ENCODE measurements around the gene TXNL4A. TPM values are rescaled to one million over a fixed set of nuclear protein-coding genes. Genes with fewer than 3 reads are reported as not detected.

The TXNL4A gene
- total RNA-seq, 1 experiment from 2014 or later, result 416 TPM

DNA sequence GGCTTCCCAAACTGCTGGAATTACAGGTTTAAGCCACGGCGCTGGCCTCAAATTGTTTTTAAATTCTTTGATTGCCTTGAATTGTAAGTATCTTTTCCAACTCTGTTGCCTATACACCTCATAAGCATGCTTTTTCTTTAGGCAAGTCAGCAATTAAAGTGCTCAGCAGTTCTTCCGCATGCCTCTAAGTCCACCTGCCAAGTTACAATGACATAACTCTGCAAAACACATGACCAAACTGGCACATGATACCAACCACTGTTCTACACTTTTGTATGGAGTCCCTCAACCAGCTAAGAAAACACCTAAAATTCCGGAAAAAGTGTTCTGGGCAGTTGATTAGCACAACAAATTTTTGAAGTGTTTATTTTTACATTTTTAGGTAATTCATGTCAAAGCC is 5.1 kb downstream of the TXNL4A start:
- POLR2A ChIA-PET, result no interaction called here
- H3K4me3 ChIP-seq (ENCODE audit: low read depth in 2 of 2, low read length in 2 of 2), result no peak overlapping the region
- H3K27ac ChIP-seq (ENCODE audit: low read length), result no peak overlapping the region
- H3K36me3 ChIP-seq (ENCODE audit: control insufficient read depth, insufficient read depth, low read length), result peaks cover 10% of the 10 kb centered on the region
- in situ Hi-C loops (cut with HindIII; ENCODE audit: low pct_unique_long_range_greater_than_20kb, low sequenced_read_pairs) (no loop called here), intact Hi-C loops (cut with micrococcal nuclease; ENCODE audit: unreplicated experiment) (no loop called here)
- CTCF ChIA-PET, result no interaction called here
- H3K4me1 ChIP-seq (ENCODE audit: control insufficient read depth, insufficient read depth, low read length), result peaks cover 27% of the 10 kb centered on the region
- DNase-seq (ENCODE audit: low read depth, low spot score) (no peak), ATAC-seq (no peak)
- H3K9me3 ChIP-seq (ENCODE audit: control insufficient read depth, insufficient read depth, low read depth, low read length), result no peaks in the 10 kb centered on the region
- no peaks in the 10 kb centered on the region for H3K27me3 ChIP-seq (ENCODE audit: control insufficient read depth, insufficient read depth, low read length)
- no TSS peak for BruUV-seq (replicated peaks)
- TF ChIP-seq TCF7L2 (IDR thresholded peaks at IDR 0.05; ENCODE audit: low read depth, low read length) (no peak), SIN3A (IDR thresholded peaks at IDR 0.05; ENCODE audit: borderline replicate concordance, insufficient read depth, low read depth, low read length) (no peak), POLR2AphosphoS5 (IDR thresholded peaks at IDR 0.05; ENCODE audit: low read depth, low read length) (no peak)
- TF ChIP-seq, protein P1, sequence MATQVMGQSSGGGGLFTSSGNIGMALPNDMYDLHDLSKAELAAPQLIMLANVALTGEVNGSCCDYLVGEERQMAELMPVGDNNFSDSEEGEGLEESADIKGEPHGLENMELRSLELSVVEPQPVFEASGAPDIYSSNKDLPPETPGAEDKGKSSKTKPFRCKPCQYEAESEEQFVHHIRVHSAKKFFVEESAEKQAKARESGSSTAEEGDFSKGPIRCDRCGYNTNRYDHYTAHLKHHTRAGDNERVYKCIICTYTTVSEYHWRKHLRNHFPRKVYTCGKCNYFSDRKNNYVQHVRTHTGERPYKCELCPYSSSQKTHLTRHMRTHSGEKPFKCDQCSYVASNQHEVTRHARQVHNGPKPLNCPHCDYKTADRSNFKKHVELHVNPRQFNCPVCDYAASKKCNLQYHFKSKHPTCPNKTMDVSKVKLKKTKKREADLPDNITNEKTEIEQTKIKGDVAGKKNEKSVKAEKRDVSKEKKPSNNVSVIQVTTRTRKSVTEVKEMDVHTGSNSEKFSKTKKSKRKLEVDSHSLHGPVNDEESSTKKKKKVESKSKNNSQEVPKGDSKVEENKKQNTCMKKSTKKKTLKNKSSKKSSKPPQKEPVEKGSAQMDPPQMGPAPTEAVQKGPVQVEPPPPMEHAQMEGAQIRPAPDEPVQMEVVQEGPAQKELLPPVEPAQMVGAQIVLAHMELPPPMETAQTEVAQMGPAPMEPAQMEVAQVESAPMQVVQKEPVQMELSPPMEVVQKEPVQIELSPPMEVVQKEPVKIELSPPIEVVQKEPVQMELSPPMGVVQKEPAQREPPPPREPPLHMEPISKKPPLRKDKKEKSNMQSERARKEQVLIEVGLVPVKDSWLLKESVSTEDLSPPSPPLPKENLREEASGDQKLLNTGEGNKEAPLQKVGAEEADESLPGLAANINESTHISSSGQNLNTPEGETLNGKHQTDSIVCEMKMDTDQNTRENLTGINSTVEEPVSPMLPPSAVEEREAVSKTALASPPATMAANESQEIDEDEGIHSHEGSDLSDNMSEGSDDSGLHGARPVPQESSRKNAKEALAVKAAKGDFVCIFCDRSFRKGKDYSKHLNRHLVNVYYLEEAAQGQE (IDR thresholded peaks at IDR 0.05; ENCODE audit: insufficient read depth in 1 of 2, low read depth in 2 of 2, low read length in 1 of 2), result no peak
- TF ChIP-seq, protein P2, sequence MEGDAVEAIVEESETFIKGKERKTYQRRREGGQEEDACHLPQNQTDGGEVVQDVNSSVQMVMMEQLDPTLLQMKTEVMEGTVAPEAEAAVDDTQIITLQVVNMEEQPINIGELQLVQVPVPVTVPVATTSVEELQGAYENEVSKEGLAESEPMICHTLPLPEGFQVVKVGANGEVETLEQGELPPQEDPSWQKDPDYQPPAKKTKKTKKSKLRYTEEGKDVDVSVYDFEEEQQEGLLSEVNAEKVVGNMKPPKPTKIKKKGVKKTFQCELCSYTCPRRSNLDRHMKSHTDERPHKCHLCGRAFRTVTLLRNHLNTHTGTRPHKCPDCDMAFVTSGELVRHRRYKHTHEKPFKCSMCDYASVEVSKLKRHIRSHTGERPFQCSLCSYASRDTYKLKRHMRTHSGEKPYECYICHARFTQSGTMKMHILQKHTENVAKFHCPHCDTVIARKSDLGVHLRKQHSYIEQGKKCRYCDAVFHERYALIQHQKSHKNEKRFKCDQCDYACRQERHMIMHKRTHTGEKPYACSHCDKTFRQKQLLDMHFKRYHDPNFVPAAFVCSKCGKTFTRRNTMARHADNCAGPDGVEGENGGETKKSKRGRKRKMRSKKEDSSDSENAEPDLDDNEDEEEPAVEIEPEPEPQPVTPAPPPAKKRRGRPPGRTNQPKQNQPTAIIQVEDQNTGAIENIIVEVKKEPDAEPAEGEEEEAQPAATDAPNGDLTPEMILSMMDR (IDR thresholded peaks at IDR 0.05), result no peak

DNA sequence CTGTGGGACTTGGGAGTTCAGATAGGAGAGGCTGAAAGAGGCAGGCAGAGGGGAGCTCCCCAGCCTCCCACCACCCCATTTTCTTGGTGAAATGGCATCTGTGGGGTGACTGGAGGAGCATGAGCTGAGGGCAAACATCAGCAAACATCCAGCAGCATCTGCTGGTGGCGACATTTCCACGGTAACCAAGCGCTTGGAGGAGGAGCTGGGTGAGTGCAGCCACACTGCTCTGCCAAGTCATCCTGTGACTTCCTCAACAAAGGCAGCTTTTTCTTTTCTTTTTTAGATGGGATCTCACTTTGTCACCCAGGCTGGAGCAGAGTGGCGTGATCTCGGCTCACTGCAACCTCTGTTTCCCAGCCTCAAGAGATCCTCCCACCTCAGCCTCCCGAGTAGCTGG is 5.6 kb downstream of the TXNL4A start:
- H3K27ac ChIP-seq (ENCODE audit: low read length), result no peak overlapping the region

More for the DNA sequence above, 5.6 kb downstream of the TXNL4A start:
- ChIA-PET POLR2A (no interaction called here), CTCF (no interaction called here)
- Histone ChIP-seq H3K4me1 (ENCODE audit: control insufficient read depth, insufficient read depth, low read length) (peaks cover 27% of the 10 kb centered on the region), H3K9me3 (ENCODE audit: control insufficient read depth, insufficient read depth, low read depth, low read length) (no peaks in the 10 kb centered on the region), H3K4me3 (ENCODE audit: low read depth in 2 of 2, low read length in 2 of 2) (no peak overlapping the region), H3K27me3 (ENCODE audit: control insufficient read depth, insufficient read depth, low read length) (no peaks in the 10 kb centered on the region), H3K36me3 (ENCODE audit: control insufficient read depth, insufficient read depth, low read length) (peaks cover 10% of the 10 kb centered on the region)
- intact Hi-C loops (cut with micrococcal nuclease; ENCODE audit: unreplicated experiment), result no loop called here
- DNase-seq (ENCODE audit: low read depth, low spot score) (no peak), ATAC-seq (no peak)
- in situ Hi-C loops (cut with HindIII; ENCODE audit: low pct_unique_long_range_greater_than_20kb, low sequenced_read_pairs), result no loop called here
- no TSS peak for BruUV-seq (replicated peaks)
- TF ChIP-seq POLR2AphosphoS5 (IDR thresholded peaks at IDR 0.05; ENCODE audit: low read depth, low read length), result no peak
- no peak for TF ChIP-seq SIN3A (IDR thresholded peaks at IDR 0.05; ENCODE audit: borderline replicate concordance, insufficient read depth, low read depth, low read length)
- TF ChIP-seq, protein P1 (IDR thresholded peaks at IDR 0.05; ENCODE audit: insufficient read depth in 1 of 2, low read depth in 2 of 2, low read length in 1 of 2), result no peak
- TF ChIP-seq, protein P2 (IDR thresholded peaks at IDR 0.05), result no peak
- no peak for TF ChIP-seq TCF7L2 (IDR thresholded peaks at IDR 0.05; ENCODE audit: low read depth, low read length)
